PFSK-1 (cell line): ENCODE data around the gene ZNF277.

Experiments
- POLR2AphosphoS5 ChIP-seq: IDR thresholded peaks from 2 replicates; pipeline ENCODE4 v1.6.1; 2012; ENCODE audit warnings: low read depth, mild to moderate bottlenecking, control low read depth, low read length, moderate library complexity
- SIN3A ChIP-seq: IDR thresholded peaks from 2 replicates; pipeline ENCODE4 v1.6.1; 2012; ENCODE audit warnings: mild to moderate bottlenecking, low read length, moderate library complexity, borderline replicate concordance; ENCODE audit not compliant: insufficient read depth

DNA sequence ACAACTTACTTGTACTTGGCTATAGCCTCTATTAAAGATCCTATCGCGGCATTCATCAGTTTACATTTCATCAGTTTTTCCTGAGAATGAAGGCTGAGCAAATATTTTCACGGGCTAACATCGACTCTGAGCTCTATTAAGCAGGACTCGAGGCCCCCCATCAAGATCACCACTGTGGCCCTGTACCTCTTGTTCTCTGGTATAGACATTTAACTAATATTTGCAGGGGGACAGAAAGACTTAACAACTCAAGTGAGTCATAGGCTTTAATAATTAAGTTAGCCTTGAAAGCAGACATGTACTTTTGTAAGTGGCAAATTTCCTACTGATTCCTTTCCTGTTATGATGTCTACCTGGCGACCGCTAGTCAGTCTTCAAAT lies 45.7 kb upstream of the ZNF277 start:
- TF ChIP-seq POLR2AphosphoS5 (no peak), SIN3A (no peak)
